Spleen (tissue), 11 donors: Measurements from ENCODE around the gene SPDL1. TPM values are rescaled to one million over a fixed set of nuclear protein-coding genes. Genes with fewer than 3 reads are reported as not detected.

Source experiments
- DNase-seq: peaks from one replicate; pipeline ENCODE4 v3.0.0-alpha.2; 2020
- H3K27ac ChIP-seq, 8 donors: fragments of 200-600 bp; sonication (generic) in 7 of 8; 1 replicate in 4 of 8; 2 replicates in 4 of 8; pipeline versions ENCODE4 v1.5.0 to v1.8.0; 2016 to 2021; ENCODE audit warnings: inconsistent platforms in 4 of 8, mild to moderate bottlenecking in 4 of 8, moderate library complexity in 1 of 8
- H3K27me3 ChIP-seq, 7 donors: fragments of 200-600 bp; sonication (generic) in 6 of 7; replicated peaks in 1 of 7; 1 replicate in 4 of 7; 2 replicates in 3 of 7; pipeline versions ENCODE4 v1.5.0 to v1.8.0; 2016 to 2021; ENCODE audit warnings: inconsistent platforms in 3 of 7, mild to moderate bottlenecking in 1 of 7
- H3K36me3 ChIP-seq, 6 donors: fragments of 200-600 bp; sonication (generic) in 5 of 6; 1 replicate in 4 of 6; 2 replicates in 2 of 6; pipeline versions ENCODE4 v1.5.0 to v1.8.0; 2016 to 2021; ENCODE audit warnings: inconsistent platforms in 2 of 6
- H3K4me1 ChIP-seq, 6 donors: fragments of 200-600 bp; sonication (generic) in 5 of 6; 1 replicate in 3 of 6; 2 replicates in 3 of 6; pipeline versions ENCODE4 v1.5.0 to v1.8.0; 2016 to 2021; ENCODE audit warnings: inconsistent platforms in 3 of 6
- H3K4me3 ChIP-seq, 8 donors: fragments of 200-600 bp; sonication (generic) in 7 of 8; 1 replicate in 4 of 8; 2 replicates in 4 of 8; pipeline versions ENCODE4 v1.5.0 to v1.8.0; 2016 to 2021; ENCODE audit warnings: inconsistent platforms in 4 of 8, mild to moderate bottlenecking in 4 of 8, moderate library complexity in 2 of 8
- H3K9me3 ChIP-seq, 8 donors: fragments of 200-600 bp; sonication (generic) in 7 of 8; 1 replicate in 4 of 8; 2 replicates in 4 of 8; pipeline versions ENCODE4 v1.5.0 to v1.8.0; 2016 to 2021; ENCODE audit warnings: inconsistent platforms in 4 of 8
- CTCF ChIP-seq, 11 experiments: fragments of 200-600 bp in 7 of 11; fragments of 450-650 bp in 4 of 11; sonication (generic) in 4 of 11; IDR thresholded peaks in 8 of 11; conservative IDR thresholded peaks in 3 of 11; 1 replicate in 7 of 11; 2 replicates in 4 of 11; pipeline versions ENCODE4 v1.4.0 to v1.8.0; 2016 to 2021; ENCODE audit warnings: antibody characterized with exemption in 11 of 11, inconsistent platforms in 4 of 11, mild to moderate bottlenecking in 1 of 11
- POLR2A ChIP-seq, 3 donors: fragments of 450-650 bp; IDR thresholded peaks; one replicate each; pipeline ENCODE4 v1.5.1; 2017; ENCODE audit warnings: antibody characterized with exemption in 3 of 3, mild to moderate bottlenecking in 1 of 3
- POLR2AphosphoS5 ChIP-seq, 3 donors: sonication (generic); formaldehyde crosslinking; IDR thresholded peaks; one replicate each; pipeline ENCODE4 v1.5.1; 2017; ENCODE audit warnings: antibody characterized with exemption in 3 of 3
- WGBS, 5 donors: extraction: QIAGEN DNeasy Blood & Tissue Kit in 3 of 5; methylation state at CpG; one replicate each; pipeline versions ENCODE4 v1.1.5 to v1.1.7; 2013 to 2018; 5-methylcytosine and 5-hydroxymethylcytosine counted together
- intact Hi-C: fragments of 100-400 bp; cut with DNase I; formaldehyde crosslinking; loops from one replicate; pipeline ENCODE4 v1.15.0; 2023; ENCODE audit warnings: low total_unique reads
- polyA plus RNA-seq, 3 donors: library from polyadenylated mRNA; stranded (reverse); fragments of 200-250 nt; gene quantifications; one replicate each; pipeline ENCODE4 v1.2.1, GENCODE V29; 2013
- total RNA-seq, 7 donors: library from RNA; depleted of rRNA in 3 of 7; stranded (reverse); fragments of >200 nt in 3 of 7; fragmentation: NEBNext Ultra II Directional in 4 of 7; extraction: Animal tissue kit (Norgen Biotek cat#: 25700) in 4 of 7; gene quantifications; one replicate each; pipeline versions ENCODE4 v1.1.0 to v1.2.1, GENCODE V29; 2016 to 2021
- donor health status: healthy with polysubstance abuse.
- donor health status: DM: no; HTN: no; CAD: no; lungs with moderate emphysema.
- donor health status: DM: no; HTN: no; CAD: no.
- donor health status: Bipolar disorder and iron deficiency.
- donor health status: healthy.
- donor health status: DM: no; HTN: no; CAD: no.
- donor health status: DM: yes; HTN: yes; CAD: no.

The SPDL1 gene
- total and polyA plus RNA-seq, 10 donors = 5.2 to 15.7 (median 10.3) TPM

- Histone ChIP-seq H3K4me3 (no peak overlapping the region), H3K9me3 (peaks cover 0 to 8% (median 0%) of the 10 kb centered on the region in 8 donors), H3K36me3 (no peaks in the 10 kb centered on the region), H3K27ac (no peak overlapping the region), H3K4me1 (no peaks in the 10 kb centered on the region), H3K27me3 (peaks cover 0 to 44% (median 0%) of the 10 kb centered on the region in 7 donors)
- intact Hi-C loops = no loop called here
- no peak for TF ChIP-seq POLR2AphosphoS5 (IDR thresholded peaks at IDR 0.05)
- no peak for TF ChIP-seq CTCF (IDR thresholded peaks at IDR 0.05 in 8 of 11, conservative IDR thresholded peaks at IDR 0.05 in 3 of 11)
- no peak for TF ChIP-seq POLR2A (IDR thresholded peaks at IDR 0.05)
- DNase-seq = no peak
- 86 to 91% (median 86%) methylated on average over 3 of the region's 3 CpGs for WGBS, 5 donors
Measured at GRCh38 chr5:169546346-169546745, 37.2 kb upstream of the SPDL1 start.

GRCh38 chr5:169547508-169547907, 36.1 kb upstream of the SPDL1 start:
- H3K9me3 ChIP-seq = no peaks in the 10 kb centered on the region
- no peak for DNase-seq
- intact Hi-C loops = no loop called here
- H3K27ac ChIP-seq = no peak overlapping the region
- H3K36me3 ChIP-seq = no peaks in the 10 kb centered on the region
- no peaks in the 10 kb centered on the region for H3K4me1 ChIP-seq
- H3K27me3 ChIP-seq = peaks cover 0 to 47% (median 0%) of the 10 kb centered on the region in 7 donors
- TF ChIP-seq POLR2A (IDR thresholded peaks at IDR 0.05) (no peak), POLR2AphosphoS5 (IDR thresholded peaks at IDR 0.05) (no peak), CTCF (IDR thresholded peaks at IDR 0.05 in 8 of 11, conservative IDR thresholded peaks at IDR 0.05 in 3 of 11) (no peak)
- H3K4me3 ChIP-seq = no peak overlapping the region
- 29 to 45% (median 37%) methylated on average over 3 of the region's 3 CpGs for WGBS, 5 donors

DNA sequence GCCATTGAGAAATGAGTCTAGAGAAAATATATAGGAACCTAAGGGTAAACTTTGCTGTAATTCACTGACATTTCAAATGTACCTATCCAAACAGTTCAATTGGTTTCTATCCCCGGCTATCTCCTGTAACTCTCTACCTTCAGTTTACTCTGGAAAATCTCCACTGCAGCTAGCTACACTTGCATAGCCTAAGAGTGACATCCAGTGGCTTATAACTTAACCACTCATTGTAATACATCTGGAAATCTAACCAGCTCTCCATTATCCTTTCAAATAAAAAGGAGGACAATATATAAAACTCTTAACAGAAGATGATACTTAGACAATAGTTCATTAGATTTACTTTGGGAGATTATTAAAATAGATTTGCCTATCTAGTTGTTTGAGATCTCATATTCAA, 35.3 kb upstream of the SPDL1 start:
- Histone ChIP-seq H3K27me3 (peaks cover 0 to 47% (median 0%) of the 10 kb centered on the region in 7 donors), H3K4me3 (no peak overlapping the region), H3K27ac (no peak overlapping the region), H3K4me1 (no peaks in the 10 kb centered on the region), H3K9me3 (peaks cover 0 to under 1% (median 0%) of the 10 kb centered on the region in 8 donors), H3K36me3 (no peaks in the 10 kb centered on the region)
- intact Hi-C loops = no loop called here
- 41 to 73% (median 63%) methylated on average over 1 of the region's 1 CpG for WGBS, 5 donors
- peak in 1 of 11 experiments; percentile 12 for TF ChIP-seq CTCF (IDR thresholded peaks at IDR 0.05 in 8 of 11, conservative IDR thresholded peaks at IDR 0.05 in 3 of 11)
- TF ChIP-seq POLR2A (IDR thresholded peaks at IDR 0.05) = no peak
- DNase-seq = no peak

DNA sequence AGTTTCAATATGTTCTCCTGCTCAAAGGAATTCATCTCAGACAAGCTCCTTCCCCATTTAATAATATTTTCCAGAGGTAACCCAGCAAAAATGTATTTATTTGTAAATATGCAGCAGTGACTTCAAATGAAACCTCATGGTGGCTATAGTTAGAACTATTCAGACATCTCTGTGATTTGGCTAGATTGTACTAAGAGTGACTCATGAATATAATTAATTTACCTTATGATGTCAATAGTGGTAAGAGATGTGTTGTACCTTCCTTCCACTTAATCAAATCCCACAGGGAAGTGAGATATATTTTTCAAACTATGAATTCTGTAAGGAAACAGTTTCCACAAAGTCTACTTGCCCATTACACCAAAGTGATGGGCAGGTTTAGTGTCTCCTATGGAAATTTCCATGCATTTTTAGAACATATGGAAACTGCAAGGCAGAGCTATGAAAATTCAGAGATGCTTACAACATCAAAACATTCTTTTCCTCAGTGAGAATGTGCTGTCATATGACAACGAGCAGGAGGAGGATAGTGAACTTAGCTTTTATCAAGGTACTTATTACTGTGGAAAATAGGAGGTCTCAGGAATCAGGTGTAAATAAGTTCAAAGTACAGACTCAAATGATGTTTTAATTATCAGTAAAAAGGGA, 34.0 kb upstream of the SPDL1 start:
- no peak overlapping the region for H3K4me3 ChIP-seq
- WGBS, 5 donors = 58 to 68% (median 60%) methylated on average over 1 of the region's 1 CpG
- no peaks in the 10 kb centered on the region for H3K36me3 ChIP-seq
- no peak overlapping the region for H3K27ac ChIP-seq
- H3K9me3 ChIP-seq = peaks cover 0 to 5% (median 0%) of the 10 kb centered on the region in 8 donors
- intact Hi-C loops = no loop called here
- H3K27me3 ChIP-seq = peaks cover 0 to 47% (median 0%) of the 10 kb centered on the region in 7 donors
- no peak for TF ChIP-seq POLR2AphosphoS5 (IDR thresholded peaks at IDR 0.05)
- no peak for DNase-seq
- no peaks in the 10 kb centered on the region for H3K4me1 ChIP-seq
